Rectal smooth muscle tissue (tissue), 1 donor: ENCODE measurements around the gene HOXB5.

Experiments
- H3K27ac ChIP-seq: one replicate; pipeline ENCODE4 v1.7.0; 2013; ENCODE audit warnings: low read depth, low read length, inconsistent platforms
- H3K27me3 ChIP-seq: one replicate; pipeline ENCODE4 v1.7.0; 2013; ENCODE audit warnings: low read length; ENCODE audit not compliant: control insufficient read depth, insufficient read depth
- H3K36me3 ChIP-seq: one replicate; pipeline ENCODE4 v1.7.0; 2013; ENCODE audit warnings: low read length; ENCODE audit not compliant: control insufficient read depth, insufficient read depth
- H3K4me1 ChIP-seq: one replicate; pipeline ENCODE4 v1.7.0; 2013; ENCODE audit warnings: low read length; ENCODE audit not compliant: control insufficient read depth, insufficient read depth
- H3K4me3 ChIP-seq: one replicate; pipeline ENCODE4 v1.7.0; 2013; ENCODE audit warnings: low read length
- H3K9ac ChIP-seq: one replicate; pipeline ENCODE4 v1.7.0; 2013; ENCODE audit warnings: low read length

Gene HOXB5

DNA sequence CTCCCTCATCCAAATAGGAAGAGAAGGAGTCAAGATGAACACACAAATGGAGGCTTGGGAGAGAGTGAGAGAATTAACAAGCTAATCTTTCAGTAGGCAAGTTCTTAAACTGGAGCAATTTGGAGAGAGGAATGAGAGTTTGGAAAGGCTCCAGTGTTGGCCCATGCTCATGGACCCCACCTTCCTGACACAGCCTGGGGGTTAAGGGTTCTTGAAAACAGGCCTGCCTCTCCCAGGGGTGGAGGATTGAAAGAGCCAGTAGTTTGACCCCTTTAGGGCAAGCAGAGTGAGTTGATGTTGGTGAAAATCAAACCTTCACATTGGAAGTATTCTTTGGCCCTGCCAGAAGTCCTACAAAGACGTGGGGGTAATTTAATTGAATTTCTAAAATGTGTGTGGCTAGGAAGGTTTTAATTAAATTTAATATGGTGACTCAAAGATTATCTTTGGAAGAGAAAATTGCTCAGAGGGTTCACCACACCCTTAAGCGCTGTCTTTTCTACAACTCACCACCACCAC, 9.3 kb downstream of the HOXB5 start:
- Histone ChIP-seq H3K4me1 (peaks cover 36% of the 10 kb centered on the region), H3K27ac (peak overlapping the region; percentile 90), H3K9ac (no peak overlapping the region), H3K27me3 (no peaks in the 10 kb centered on the region), H3K4me3 (peak overlapping the region; percentile 34), H3K36me3 (no peaks in the 10 kb centered on the region)

DNA sequence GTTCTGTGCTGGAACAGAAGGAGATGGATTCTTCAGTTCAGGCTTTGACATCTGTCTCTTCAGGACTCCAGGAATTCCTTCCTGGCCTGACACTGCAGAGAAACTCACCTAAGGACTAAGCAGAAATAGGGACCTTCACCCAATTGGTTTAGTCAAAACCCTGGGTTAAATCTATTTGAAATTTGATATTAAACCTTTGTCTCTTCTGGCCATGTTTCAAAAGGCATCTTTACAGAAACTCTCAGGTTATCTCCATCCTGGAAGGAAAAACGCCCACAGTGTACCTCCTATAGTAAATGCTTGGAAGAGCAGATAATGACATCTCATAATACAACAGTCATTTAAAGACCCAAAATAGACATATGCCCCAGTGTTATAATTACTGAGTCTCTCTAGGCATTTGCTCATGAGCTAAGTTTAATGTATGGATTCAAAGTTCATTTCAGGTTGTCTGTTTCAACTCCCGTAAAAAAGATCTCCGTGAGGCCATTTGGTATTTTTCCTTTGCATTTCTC, 9.8 kb downstream of the HOXB5 start:
- Histone ChIP-seq H3K4me3 (peak overlapping the region; percentile 34), H3K4me1 (peaks cover 38% of the 10 kb centered on the region), H3K27me3 (no peaks in the 10 kb centered on the region), H3K36me3 (no peaks in the 10 kb centered on the region), H3K9ac (no peak overlapping the region), H3K27ac (peak overlapping the region; percentile 90)

GRCh38 chr17:48582750-48583069, 10.9 kb downstream of the HOXB5 start:
- peak overlapping the region; percentile 81 for H3K4me3 ChIP-seq
- H3K9ac ChIP-seq: no peak overlapping the region
- peak overlapping the region; percentile 90 for H3K27ac ChIP-seq
- peaks cover 39% of the 10 kb centered on the region for H3K4me1 ChIP-seq
- H3K27me3 ChIP-seq: no peaks in the 10 kb centered on the region
- no peaks in the 10 kb centered on the region for H3K36me3 ChIP-seq

DNA sequence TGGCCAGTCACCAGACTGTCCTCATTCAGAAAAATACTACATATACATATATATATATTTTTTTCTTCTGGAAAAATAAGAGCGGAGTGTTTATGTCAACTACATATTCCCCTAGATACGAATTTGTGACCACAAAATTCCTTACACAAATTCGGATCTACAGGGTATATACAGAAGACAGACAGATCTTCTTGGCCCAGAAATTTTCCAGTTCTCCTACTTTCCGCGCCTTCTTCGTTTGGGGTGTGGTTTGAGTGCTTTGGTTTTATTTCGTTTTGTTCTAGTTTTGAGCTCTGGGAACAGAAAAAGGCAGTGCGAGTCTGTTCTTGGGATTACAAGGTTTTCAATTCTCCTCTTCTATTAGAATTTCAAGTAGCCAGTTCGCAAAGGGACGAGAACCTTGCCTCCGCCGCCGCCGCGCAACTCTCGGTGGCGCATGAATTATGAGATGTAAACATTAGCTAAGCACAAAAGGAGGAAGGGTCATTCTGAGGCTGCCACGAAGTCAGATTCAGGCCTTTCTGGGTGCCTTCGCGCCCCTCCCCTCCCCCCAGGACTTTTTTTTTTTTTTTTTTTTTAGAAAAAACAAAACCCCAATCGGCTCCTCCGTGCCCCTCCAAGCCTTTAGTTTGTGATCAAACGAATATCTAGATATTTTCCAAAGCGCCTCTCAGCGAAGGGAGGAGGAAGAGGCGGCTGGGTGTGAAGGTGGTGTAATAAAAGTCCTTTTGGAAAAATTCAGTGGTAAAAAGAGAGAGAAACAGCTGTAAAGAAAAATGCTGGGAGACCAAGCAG, 13.6 kb downstream of the HOXB5 start:
- H3K9ac ChIP-seq: no peak overlapping the region

DNA sequence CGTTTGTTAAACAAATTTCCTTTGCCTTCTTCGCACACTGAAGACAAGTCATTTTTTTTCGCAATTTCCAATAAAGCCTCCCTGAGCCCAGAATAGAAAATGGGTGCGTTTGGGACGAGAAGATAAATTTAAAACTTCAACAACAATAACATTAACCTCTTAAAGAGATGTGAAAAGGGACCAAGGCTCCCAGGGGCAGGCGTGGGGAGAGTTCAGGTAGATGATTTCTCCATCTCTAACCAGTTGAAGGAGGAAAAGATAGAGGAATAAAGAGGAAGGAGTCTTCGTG, 14.2 kb downstream of the HOXB5 start:
- H3K4me1 ChIP-seq: peaks cover 38% of the 10 kb centered on the region
- H3K27ac ChIP-seq: peak overlapping the region; percentile 90
- H3K9ac ChIP-seq: no peak overlapping the region
- H3K4me3 ChIP-seq: peak overlapping the region; percentile 81
- H3K36me3 ChIP-seq: no peaks in the 10 kb centered on the region
- no peaks in the 10 kb centered on the region for H3K27me3 ChIP-seq

More for the DNA sequence above, 13.6 kb downstream of the HOXB5 start:
- no peaks in the 10 kb centered on the region for H3K27me3 ChIP-seq
- no peaks in the 10 kb centered on the region for H3K36me3 ChIP-seq
- H3K27ac ChIP-seq: peak overlapping the region; percentile 90
- H3K4me3 ChIP-seq: peak overlapping the region; percentile 81
- peaks cover 36% of the 10 kb centered on the region for H3K4me1 ChIP-seq

DNA sequence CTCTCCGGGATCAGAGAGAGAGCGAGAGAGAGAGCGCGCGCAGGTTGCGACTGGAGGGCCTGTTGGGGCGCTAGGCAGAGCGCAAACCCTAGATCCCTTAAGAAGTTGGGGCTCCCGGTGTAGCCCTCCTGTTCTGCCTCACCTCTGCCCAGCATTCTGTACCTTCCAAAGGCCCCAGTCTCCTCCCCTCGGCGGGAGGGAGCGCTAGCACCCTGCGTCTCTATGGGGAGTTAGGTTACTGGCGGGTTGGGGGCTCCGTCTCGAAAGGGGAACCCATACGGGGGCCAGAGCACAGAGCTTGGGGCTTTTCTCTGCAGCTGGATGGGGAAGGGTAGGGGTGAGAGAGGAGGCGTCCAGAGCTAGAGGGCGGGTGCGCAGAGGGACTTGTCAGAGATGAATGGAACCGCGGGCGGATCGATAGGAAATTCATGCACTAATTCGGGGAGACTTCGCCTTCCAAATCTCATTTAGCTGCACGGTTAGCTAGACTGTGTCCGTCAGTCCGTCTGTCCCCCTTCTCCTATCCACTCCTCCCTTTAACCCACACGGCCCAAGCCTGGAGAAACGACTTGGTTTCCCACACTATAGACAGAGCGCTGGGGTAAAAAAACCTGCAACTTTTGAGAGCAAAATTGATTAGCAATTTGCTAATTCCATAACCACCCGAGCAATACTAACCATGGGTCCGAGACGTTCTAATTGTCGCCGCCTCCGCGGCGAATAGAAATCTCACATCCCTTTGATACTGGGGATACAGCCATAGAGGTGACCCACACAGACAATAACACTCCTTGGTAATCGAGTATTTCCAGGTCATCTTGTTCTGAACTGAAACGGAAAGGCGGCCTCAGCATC, 14.7 kb downstream of the HOXB5 start:
- H3K9ac ChIP-seq: peak overlapping the region; percentile 49
- H3K36me3 ChIP-seq: no peaks in the 10 kb centered on the region
- H3K27me3 ChIP-seq: no peaks in the 10 kb centered on the region
- H3K27ac ChIP-seq: peak overlapping the region; percentile 90
- H3K4me1 ChIP-seq: peaks cover 38% of the 10 kb centered on the region
- peak overlapping the region; percentile 81 for H3K4me3 ChIP-seq

DNA sequence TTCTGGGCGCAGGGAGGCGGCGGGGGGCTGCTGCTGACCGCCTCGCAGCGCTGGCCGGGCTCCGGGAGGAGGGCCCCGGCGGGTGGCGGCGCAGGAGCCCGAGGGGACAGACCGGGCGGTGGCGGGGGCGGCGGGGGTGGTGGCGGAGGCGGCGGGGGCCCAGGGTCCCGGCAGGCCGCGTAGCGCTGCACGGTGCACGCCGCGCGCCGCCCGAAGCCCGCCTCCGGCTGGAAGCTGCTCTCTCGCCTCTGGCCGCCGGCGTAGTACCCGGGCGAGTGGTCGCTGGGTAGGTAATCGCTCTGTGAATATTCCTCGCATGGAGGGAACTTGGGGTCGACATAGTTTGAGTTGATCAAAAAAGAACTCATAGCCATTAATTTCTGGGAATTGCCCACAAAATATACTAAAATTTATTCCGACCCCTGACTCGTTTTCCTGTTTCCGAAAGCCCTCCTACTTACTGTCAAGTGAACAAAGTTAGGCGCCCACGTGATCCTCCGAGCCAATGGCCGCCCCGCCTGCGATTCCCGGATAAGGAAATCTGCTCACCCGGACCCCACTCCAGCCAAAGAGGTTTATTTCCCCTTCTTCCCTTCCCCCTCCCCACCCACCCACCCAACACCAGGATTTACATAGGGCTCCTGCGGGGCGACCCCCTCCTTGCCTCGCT, 15.5 kb downstream of the HOXB5 start, which contains the start of gene HOXB4:
Gene HOXB4 (minus strand): TSS at position 405 of the 670 bp plus-strand sequence. CDS start 31 bp downstream, at position 374.
- Histone ChIP-seq H3K27me3 (no peaks in the 10 kb centered on the region), H3K36me3 (no peaks in the 10 kb centered on the region), H3K27ac (peak within 1 kb of the TSS; percentile 94), H3K4me1 (peaks cover 38% of the 10 kb centered on the region), H3K4me3 (peak within 1 kb of the TSS; percentile 81), H3K9ac (peak within 1 kb of the TSS; percentile 58)

GRCh38 chr17:48577330-48577945, 16.1 kb downstream of the HOXB5 start:
- peak overlapping the region; percentile 28 for H3K9ac ChIP-seq
- no peaks in the 10 kb centered on the region for H3K27me3 ChIP-seq
- peak overlapping the region; percentile 94 for H3K27ac ChIP-seq
- peaks cover 40% of the 10 kb centered on the region for H3K4me1 ChIP-seq
- no peaks in the 10 kb centered on the region for H3K36me3 ChIP-seq
- H3K4me3 ChIP-seq: peak overlapping the region; percentile 65

DNA sequence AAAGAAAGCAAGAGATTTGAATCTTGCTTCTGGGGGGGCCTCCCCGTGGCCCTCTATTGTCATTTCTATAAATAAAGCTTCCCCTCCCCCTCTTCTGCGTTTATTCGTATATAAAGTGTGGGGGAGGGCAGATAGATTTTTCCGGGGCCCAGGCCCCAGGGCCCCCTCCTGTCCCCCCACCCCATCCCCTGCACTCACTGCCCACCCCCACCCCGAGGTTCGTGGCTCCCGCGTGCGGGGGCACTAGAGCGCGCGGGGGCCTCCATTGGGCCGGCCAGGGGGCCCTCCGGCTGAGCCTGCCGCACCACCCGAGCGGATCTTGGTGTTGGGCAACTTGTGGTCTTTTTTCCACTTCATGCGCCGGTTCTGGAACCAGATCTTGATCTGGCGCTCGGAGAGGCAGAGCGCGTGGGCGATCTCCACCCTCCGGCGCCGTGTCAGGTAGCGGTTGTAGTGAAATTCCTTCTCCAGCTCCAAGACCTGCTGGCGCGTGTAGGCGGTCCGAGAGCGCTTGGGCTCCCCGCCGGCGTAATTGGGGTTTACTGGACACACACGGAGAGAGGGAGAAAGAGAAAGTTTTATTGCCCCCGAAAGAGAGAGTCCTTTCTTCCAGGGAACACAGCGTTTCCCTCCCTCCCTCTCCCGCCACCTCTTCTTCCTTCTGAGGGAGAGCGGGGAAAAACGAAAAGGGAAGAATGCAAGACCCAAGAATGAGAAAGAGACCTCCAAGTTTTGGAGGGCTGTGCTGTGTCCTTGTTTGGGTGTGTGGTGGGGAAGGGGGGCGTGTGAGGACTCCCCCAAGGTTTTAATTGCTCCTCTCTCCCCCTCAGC, 16.9 kb downstream of the HOXB5 start:
- Histone ChIP-seq H3K27me3 (no peaks in the 10 kb centered on the region), H3K27ac (peak overlapping the region; percentile 94), H3K36me3 (no peaks in the 10 kb centered on the region), H3K9ac (peak overlapping the region; percentile 28), H3K4me1 (peaks cover 47% of the 10 kb centered on the region), H3K4me3 (peak overlapping the region; percentile 65)

DNA sequence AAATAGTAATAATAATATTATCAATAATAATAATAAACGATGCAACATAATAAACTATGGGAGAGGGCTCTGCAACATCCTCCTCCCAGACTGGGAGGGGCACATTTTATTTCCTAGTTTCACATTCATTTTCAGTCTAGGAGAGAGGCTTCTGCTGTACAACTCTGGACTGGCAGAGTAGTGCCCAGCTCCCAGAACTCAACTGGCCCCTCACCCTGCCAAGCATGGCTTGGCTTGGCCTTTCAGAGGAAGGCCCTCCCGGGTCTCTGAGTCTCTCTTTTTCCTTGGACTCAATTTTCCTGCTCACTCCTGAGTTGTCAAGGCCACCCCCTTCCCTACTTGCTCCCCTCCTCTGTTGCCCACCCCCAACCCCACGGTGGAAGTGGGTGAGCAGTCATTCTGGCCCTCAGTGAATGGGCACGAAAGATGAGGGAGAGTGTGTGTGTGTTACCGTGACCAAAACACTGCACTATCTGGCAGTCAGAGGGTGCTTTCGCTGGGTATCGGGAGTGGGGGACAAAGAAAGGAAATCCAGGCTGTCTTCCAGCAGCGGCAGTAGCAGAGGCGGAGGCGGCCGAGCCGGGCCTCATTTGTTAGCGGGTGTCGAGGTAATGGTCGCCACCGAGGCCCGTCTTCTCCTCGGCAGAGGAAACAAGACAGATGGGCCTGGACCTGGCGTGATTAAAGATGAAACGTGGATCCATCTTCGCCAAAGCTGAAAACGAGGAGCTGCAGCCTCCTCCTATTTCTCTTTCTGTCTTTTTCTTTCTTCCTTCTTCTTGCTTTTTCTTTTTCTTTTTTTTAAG, 17.7 kb downstream of the HOXB5 start:
- H3K36me3 ChIP-seq: no peaks in the 10 kb centered on the region
- peak overlapping the region; percentile 20 for H3K4me3 ChIP-seq
- peaks cover 46% of the 10 kb centered on the region for H3K4me1 ChIP-seq
- no peaks in the 10 kb centered on the region for H3K27me3 ChIP-seq
- peak overlapping the region; percentile 0 for H3K9ac ChIP-seq
- peak overlapping the region; percentile 94 for H3K27ac ChIP-seq
